WI38 (cell line): ENCODE measurements around the gene ADCK1.
"Not testable (repeated sequence)": the region's sequence is repeated elsewhere in the genome, so short reads cannot be mapped to it uniquely, and the experiment has no call there.

ENCODE experiments used
- H3K4me3 ChIP-seq: 2 replicates; pipeline ENCODE4 v1.5.1; 2011; ENCODE audit warnings: low read depth, mild to moderate bottlenecking, control low read depth, low read length
- TF ChIP-seq, protein P1 (sequence below): IDR thresholded peaks from 2 replicates; pipeline ENCODE4 v1.5.1; 2012; ENCODE audit warnings: low read depth, mild to moderate bottlenecking, control low read depth, low read length

ADCK1 gene

DNA sequence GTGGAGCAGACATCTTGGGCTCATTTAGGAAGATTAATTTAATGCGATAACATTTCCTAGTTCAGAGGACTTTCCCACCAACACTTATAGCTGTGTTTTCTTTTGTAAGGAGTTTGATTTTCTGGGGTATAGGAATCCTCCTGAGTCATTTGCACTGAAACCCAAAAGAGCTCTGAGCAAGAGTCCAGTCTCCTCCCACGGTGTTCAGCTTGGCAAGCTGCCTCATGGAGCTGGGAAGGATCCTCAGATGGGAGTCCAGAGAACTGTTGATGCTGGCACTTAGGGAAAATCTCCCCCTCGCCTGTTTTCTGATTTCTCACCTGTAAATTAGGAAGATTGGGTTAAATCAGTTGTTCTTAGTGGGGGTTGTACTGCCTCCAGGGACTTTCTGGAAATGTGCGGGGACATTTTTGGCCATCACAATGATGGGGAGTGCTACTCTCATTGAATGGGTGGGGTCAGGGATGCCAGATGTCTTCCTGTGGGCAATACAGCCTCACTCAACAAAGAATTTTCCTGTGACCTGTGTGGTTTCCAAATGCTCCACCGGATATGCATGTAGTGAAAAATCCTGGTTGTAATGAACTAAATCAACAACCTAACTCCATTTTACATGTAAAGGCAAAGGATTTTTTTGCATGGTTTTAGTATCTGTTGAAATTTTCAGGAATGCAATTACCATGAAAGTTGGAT, 150.6 kb downstream of the ADCK1 start:
- H3K4me3 ChIP-seq = no peak overlapping the region
- TF ChIP-seq, protein P1, sequence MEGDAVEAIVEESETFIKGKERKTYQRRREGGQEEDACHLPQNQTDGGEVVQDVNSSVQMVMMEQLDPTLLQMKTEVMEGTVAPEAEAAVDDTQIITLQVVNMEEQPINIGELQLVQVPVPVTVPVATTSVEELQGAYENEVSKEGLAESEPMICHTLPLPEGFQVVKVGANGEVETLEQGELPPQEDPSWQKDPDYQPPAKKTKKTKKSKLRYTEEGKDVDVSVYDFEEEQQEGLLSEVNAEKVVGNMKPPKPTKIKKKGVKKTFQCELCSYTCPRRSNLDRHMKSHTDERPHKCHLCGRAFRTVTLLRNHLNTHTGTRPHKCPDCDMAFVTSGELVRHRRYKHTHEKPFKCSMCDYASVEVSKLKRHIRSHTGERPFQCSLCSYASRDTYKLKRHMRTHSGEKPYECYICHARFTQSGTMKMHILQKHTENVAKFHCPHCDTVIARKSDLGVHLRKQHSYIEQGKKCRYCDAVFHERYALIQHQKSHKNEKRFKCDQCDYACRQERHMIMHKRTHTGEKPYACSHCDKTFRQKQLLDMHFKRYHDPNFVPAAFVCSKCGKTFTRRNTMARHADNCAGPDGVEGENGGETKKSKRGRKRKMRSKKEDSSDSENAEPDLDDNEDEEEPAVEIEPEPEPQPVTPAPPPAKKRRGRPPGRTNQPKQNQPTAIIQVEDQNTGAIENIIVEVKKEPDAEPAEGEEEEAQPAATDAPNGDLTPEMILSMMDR = no peak

DNA sequence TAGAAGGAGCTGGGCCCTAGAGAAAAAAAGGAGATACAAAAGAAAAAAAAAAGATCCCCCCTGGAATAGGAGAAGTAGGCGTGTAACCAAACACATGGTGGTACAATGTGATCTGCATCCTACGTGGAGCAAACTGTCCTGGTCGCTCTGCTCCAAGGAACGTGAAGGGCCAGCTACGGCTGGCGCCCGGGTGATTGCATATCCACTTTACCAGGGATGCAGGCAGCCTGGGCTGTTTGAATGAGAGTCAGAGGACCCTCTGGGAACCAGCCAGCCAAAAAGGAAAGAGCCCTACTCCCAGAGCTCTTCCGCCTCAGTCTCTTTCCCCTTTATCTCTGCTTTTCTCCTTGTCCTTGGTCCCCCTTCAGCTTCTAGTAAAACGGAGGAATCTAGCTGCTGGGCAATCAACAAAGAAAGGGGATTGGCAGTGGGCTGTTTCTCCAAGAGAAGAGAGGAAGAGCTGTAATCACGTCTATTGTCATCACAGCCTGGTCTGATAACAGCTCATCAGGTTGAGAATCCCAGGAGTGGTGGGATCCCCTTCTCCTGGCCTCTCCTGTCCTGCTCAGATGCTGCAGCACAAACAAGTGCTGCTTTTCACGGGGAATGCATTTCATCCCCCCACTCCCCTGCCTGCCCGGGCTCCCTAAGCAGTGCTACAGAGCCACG, 156.0 kb downstream of the ADCK1 start:
- no peak overlapping the region for H3K4me3 ChIP-seq
- TF ChIP-seq, protein P1 = no peak

DNA sequence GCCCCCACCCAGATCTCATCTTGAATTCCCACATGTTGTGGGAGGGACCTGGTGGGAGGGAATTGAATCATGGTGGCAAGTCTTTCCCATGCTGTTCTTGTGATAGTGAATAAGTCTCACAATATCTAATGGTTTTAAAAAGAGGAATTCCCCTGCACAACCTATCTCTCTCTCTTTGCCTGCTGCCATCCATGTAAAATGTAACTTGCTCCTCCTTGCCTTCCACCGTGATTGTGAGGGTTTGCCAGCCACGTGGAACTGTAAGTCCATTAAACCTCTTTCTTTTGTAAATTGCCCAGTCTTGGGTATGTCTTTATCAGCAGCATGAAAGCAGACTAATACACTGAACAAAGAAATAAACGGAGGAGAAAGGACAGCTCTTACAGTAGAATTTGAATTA, 159.8 kb downstream of the ADCK1 start:
- H3K4me3 ChIP-seq = not testable (repeated sequence)

DNA sequence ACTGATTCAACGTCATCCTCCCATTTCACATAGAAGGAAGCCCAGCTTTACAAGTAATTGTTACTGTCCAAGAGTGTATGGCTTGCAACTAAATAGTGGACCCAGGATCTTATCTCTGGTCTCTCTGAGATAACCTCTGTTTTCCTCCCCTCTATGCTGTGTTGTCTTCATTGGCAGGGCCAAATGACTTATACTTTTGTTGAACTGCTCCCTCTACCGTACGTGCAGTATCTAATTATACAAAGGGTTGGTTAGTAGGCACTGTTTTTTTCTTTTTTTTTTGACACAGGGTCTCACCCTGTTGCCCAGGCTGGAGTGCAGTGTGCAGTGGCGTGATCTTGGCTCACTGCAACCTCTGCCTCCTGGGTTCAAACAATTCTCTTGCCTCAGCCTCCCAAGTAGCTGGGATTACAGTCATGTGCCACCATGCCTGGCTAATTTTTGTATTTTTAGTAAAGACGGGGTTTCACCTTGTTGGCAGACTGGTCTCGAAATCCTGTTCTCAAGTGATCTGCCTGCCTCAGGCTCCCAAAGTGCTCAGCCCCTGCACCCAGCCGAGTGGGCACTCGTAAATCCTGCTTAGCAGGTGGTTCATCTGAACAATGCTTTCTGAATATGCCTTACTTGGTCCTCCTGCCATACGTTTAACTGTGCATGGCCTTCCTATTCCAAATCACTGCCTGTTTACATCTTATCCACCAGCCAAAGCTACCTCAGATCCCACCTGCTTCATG, 162.1 kb downstream of the ADCK1 start:
- TF ChIP-seq, protein P1 = no peak
- H3K4me3 ChIP-seq = no peak overlapping the region

DNA sequence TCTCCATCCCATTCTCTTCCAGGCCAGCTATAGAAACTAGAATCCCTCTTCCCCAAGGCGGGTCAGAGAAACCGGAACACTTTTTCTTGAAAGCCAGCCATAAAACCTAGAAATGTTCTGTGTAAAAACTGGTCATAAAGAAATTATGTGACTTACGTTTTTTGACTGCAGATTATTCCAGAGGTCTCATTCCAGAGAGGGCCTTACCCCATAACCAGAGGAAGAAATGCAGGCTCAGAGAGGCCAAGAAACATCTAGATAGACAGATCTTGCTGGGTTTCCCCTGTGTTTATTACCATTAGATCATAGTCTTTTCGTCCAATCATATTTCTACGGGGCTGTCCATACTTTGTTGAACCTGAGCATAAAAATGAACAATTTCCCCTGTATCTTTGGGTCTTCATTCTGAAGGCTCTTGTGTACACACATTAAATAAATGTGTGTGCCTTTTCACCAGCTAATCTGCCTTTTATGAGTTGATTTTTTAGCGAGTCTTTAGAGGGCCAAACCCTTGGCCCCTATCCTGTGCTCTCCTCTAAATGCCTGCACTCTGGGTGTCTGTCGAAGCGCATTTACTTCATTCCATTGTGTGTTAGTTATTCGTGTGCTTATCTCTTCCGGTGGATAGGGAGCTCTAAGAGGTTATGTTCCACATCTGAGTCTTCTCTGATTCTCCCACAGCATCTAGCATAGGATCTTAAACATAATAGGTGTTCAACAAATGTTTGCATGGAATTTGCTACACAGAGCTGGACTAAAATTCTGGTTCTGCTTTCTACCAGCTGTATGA, 163.0 kb downstream of the ADCK1 start:
- TF ChIP-seq, protein P1 = no peak
- no peak overlapping the region for H3K4me3 ChIP-seq

DNA sequence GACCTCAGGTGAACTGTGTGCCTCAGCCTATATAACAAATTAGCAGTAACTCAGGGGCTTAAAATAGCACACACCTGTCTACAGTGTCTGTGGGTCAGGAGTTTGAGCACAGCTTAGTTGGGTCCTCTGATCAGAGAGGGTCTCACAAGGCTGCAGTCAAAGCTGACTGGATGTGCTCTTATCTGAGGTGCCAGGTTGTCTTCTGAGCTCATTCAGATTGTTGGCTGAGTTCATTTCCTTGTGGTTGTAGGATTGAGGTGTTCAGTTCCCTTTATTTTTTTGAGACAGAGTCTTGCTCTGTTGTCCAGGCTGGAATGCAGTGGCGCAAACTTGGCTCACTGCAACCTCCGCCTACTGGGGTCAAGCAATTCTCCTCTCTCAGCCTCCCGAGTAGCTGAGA, 164.7 kb downstream of the ADCK1 start:
- no peak overlapping the region for H3K4me3 ChIP-seq
- TF ChIP-seq, protein P1 = no peak

DNA sequence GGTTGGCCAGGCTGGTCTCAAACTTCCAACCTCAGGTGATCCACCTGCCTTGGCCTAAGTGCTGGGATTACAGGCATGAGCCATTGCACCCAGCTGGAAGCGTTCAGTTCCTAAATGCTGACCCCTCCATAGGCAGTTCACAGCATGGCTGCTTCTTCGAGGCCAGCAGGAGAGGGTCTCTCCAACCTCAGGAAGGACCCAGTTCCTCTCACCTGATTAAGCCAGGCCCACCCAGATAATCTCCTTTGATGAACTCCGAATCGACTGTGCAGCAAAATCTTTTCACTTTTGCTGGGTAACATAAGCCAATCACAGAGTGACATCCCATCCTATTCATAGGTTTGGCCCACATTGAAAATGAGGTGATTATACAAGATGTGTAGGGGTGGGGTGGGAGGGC, 165.1 kb downstream of the ADCK1 start:
- no peak overlapping the region for H3K4me3 ChIP-seq
- TF ChIP-seq, protein P1 = no peak
